Endothelial cell of umbilical vein (primary cell): Measurements from ENCODE around the gene A1CF. TPM values are rescaled to one million over a fixed set of nuclear protein-coding genes. Genes with fewer than 3 reads are reported as not detected.

ENCODE experiments used
- BruUV-seq: library from RNA; stranded (reverse); fragments of 400-500 nt; replicated peaks from 2 replicates; lab custom pipeline; 2021; lab: Mats Ljungman, UMichigan
- CTCF ChIA-PET: fragments of 300-600, 350-600 bp; sonication (Branson Sonifier 250); formaldehyde crosslinking; loops from one replicate; lab custom pipeline; 2021; ENCODE audit warnings: antibody characterized with exemption, inconsistent platforms; lab: Charles Lee
- POLR2A ChIA-PET: fragments of 300-600, 350-600 bp; sonication (Branson Sonifier 250); formaldehyde crosslinking; loops from one replicate; lab custom pipeline; 2021; ENCODE audit warnings: antibody characterized with exemption, inconsistent platforms; lab: Charles Lee
- DNase-seq: peaks from one replicate; pipeline ENCODE4 v3.0.0-alpha.2; 2011; ENCODE audit warnings: low read depth, low spot score
- FAIRE-seq: peaks from 2 replicates; lab custom pipeline; 2011; peaks lifted over from hg19 to GRCh38; lab: Jason Lieb, UNC
- H2AFZ ChIP-seq: 2 replicates; pipeline ENCODE4 v1.6.0; 2012; ENCODE audit warnings: low read depth, low read length, control low read depth, inconsistent platforms
- H3K27ac ChIP-seq: 2 replicates; pipeline ENCODE4 v1.5.1; 2011; ENCODE audit warnings: low read depth, mild to moderate bottlenecking, control low read depth, low read length, moderate library complexity; ENCODE audit not compliant: insufficient read depth
- H3K27me3 ChIP-seq, 2 experiments: 2 replicates each; pipeline versions ENCODE4 v1.6.0 to v1.6.1; 2011; ENCODE audit warnings: low read length in 2 of 2, mixed read lengths in 1 of 2; ENCODE audit not compliant: control insufficient read depth in 2 of 2, insufficient read depth in 2 of 2
- H3K36me3 ChIP-seq, 2 experiments: 2 replicates in 1 of 2; 3 replicates in 1 of 2; pipeline ENCODE4 v1.5.1; 2011; ENCODE audit warnings: low read length in 2 of 2, mild to moderate bottlenecking in 1 of 2, moderate library complexity in 1 of 2; ENCODE audit not compliant: control insufficient read depth in 2 of 2, insufficient read depth in 2 of 2; ENCODE audit errors: extremely low read depth in 1 of 2
- H3K4me1 ChIP-seq: 3 replicates; pipeline ENCODE4 v1.5.1; 2011; ENCODE audit warnings: mild to moderate bottlenecking, low read length; ENCODE audit not compliant: control insufficient read depth, insufficient read depth; ENCODE audit errors: extremely low read depth
- H3K4me2 ChIP-seq: 2 replicates; pipeline ENCODE4 v1.6.1; 2011; ENCODE audit warnings: low read length, control low read depth, mixed read lengths; ENCODE audit not compliant: insufficient read depth
- H3K4me3 ChIP-seq, 3 experiments: fragments of 200-600 bp in 1 of 3; sonication (generic), shearing (Covaris generic) in 1 of 3; replicated peaks in 1 of 3; 2 replicates each; pipeline ENCODE4 v1.5.1; 2011 to 2016; ENCODE audit warnings: control low read depth in 3 of 3, low read length in 3 of 3, mild to moderate bottlenecking in 2 of 3, inconsistent platforms in 1 of 3, low read depth in 1 of 3, moderate library complexity in 1 of 3; ENCODE audit not compliant: insufficient read depth in 1 of 3
- H3K79me2 ChIP-seq: 2 replicates; pipeline ENCODE4 v1.6.0; 2012; ENCODE audit warnings: low read length, inconsistent platforms; ENCODE audit not compliant: control insufficient read depth, insufficient read depth
- H3K9ac ChIP-seq: replicated peaks from 2 replicates; pipeline ENCODE3; 2011; ENCODE audit warnings: low read length, control low read depth; ENCODE audit not compliant: insufficient read depth; ENCODE audit errors: extremely low read depth
- H3K9me1 ChIP-seq: replicated peaks from 3 replicates; pipeline ENCODE4 v1.6.0; 2011; ENCODE audit warnings: mild to moderate bottlenecking, low read length; ENCODE audit not compliant: control insufficient read depth, insufficient read depth; ENCODE audit errors: extremely low read depth
- H3K9me3 ChIP-seq: replicated peaks from 2 replicates; pipeline ENCODE4 v1.5.1; 2012; ENCODE audit warnings: low read length, inconsistent platforms; ENCODE audit not compliant: control insufficient read depth, insufficient read depth
- H4K20me1 ChIP-seq: replicated peaks from 2 replicates; pipeline ENCODE3; 2011; ENCODE audit warnings: mild to moderate bottlenecking, low read length; ENCODE audit not compliant: control insufficient read depth, insufficient read depth; ENCODE audit errors: extremely low read depth
- CTCF ChIP-seq, 2 donors: IDR thresholded peaks; 1 replicate in 1 of 2; 2 replicates in 1 of 2; pipeline ENCODE4 v1.5.1; 2011; ENCODE audit warnings: low read length in 2 of 2, mild to moderate bottlenecking in 2 of 2, moderate library complexity in 2 of 2, control low read depth in 1 of 2, inconsistent platforms in 1 of 2, low read depth in 1 of 2; ENCODE audit not compliant: insufficient read depth in 1 of 2; ENCODE audit errors: extremely low read depth in 1 of 2
- EZH2 ChIP-seq: IDR thresholded peaks from 2 replicates; pipeline ENCODE4 v1.6.1; 2012; ENCODE audit warnings: borderline replicate concordance, low read depth, mild to moderate bottlenecking, moderate library complexity, low read length, inconsistent platforms; ENCODE audit not compliant: severe bottlenecking
- FOS ChIP-seq: IDR thresholded peaks from 2 replicates; pipeline ENCODE4 v1.6.1; 2011; ENCODE audit warnings: mild to moderate bottlenecking, low read length, moderate library complexity, borderline replicate concordance; ENCODE audit not compliant: insufficient read depth
- GATA2 ChIP-seq: IDR thresholded peaks from 2 replicates; pipeline ENCODE4 v1.7.0; 2011; ENCODE audit warnings: low read depth, mild to moderate bottlenecking, moderate library complexity, mixed read lengths, low read length; ENCODE audit not compliant: insufficient read length, insufficient read depth
- JUN ChIP-seq: IDR thresholded peaks from 2 replicates; pipeline ENCODE4 v1.6.1; 2011; ENCODE audit warnings: borderline replicate concordance, low read depth; ENCODE audit not compliant: insufficient read length, insufficient read depth
- MAX ChIP-seq: IDR thresholded peaks from 2 replicates; pipeline ENCODE4 v1.6.1; 2011; ENCODE audit not compliant: insufficient read depth, insufficient read length
- MYC ChIP-seq: IDR thresholded peaks from one replicate; pipeline ENCODE4 v1.6.1; 2011; ENCODE audit warnings: mild to moderate bottlenecking, low read depth, low read length
- POLR2A ChIP-seq: IDR thresholded peaks from 2 replicates; pipeline ENCODE4 v1.6.1; 2012; ENCODE audit warnings: low read depth, mild to moderate bottlenecking, control low read depth, low read length
- POLR2AphosphoS5 ChIP-seq: IDR thresholded peaks from 2 replicates; pipeline ENCODE4 v1.6.1; 2012; ENCODE audit warnings: low read depth, mild to moderate bottlenecking, control low read depth, low read length, moderate library complexity; ENCODE audit not compliant: insufficient read depth
- dilution Hi-C: fragments of 300-500 bp; cut with MboI; formaldehyde crosslinking; loops from one replicate; pipeline ENCODE4 v1.15.0; 2019; ENCODE audit warnings: low sequenced_read_pairs; ENCODE audit not compliant: extremely low pct_ligation_motif_present
- intact Hi-C: fragments of 100-400 bp; cut with micrococcal nuclease; formaldehyde crosslinking; loops from one replicate; pipeline ENCODE4 v1.10.0; 2022
- polyA plus RNA-seq, 4 experiments: library from polyadenylated mRNA; depleted of rRNA in 3 of 4; stranded (reverse) in 3 of 4; unstranded in 1 of 4; fragments of >200 nt; gene quantifications; 2 replicates each; pipeline versions ENCODE4 v1.2.1 to v1.2.3, GENCODE V29; 2011 to 2012; ENCODE audit warnings: missing spikeins in 1 of 4
- total RNA-seq: library from RNA; stranded (reverse); gene quantifications from 2 replicates; pipeline ENCODE4 v1.2.3, GENCODE V29; 2021

Gene A1CF
- total and polyA plus RNA-seq, 2 donors (not counting 3 experiments of a cell fraction or from before 2014, with no cell fraction given): not detected

- peaks cover 2% of the 10 kb centered on the region for H3K4me1 ChIP-seq
- no peak overlapping the region for H3K4me3 ChIP-seq
- no peak overlapping the region for H3K27ac ChIP-seq
- H3K27me3 ChIP-seq: peaks cover 12 to 16% of the 10 kb centered on the region in 2 experiments
- H3K79me2 ChIP-seq: no peaks in the 10 kb centered on the region
- H4K20me1 ChIP-seq: no peaks in the 10 kb centered on the region
- no peaks in the 10 kb centered on the region for H3K9me3 ChIP-seq
- no peaks in the 10 kb centered on the region for H3K9me1 ChIP-seq
- intact Hi-C loops: no loop called here
- no peak overlapping the region for H2AFZ ChIP-seq
- TF ChIP-seq MAX (no peak), JUN (no peak), MYC (no peak), EZH2 (no peak), POLR2A (no peak), POLR2AphosphoS5 (no peak), FOS (no peak), CTCF (IDR thresholded peaks at IDR 0.05; ENCODE audit: extremely low read depth in 1 of 2, insufficient read depth in 1 of 2, low read depth in 1 of 2, low read length in 2 of 2) (no peak), GATA2 (no peak)
- no peak for FAIRE-seq
- no TSS peak for BruUV-seq
- H3K36me3 ChIP-seq: no peaks in the 10 kb centered on the region
- no peak overlapping the region for H3K9ac ChIP-seq
- no peak for DNase-seq
- no peak overlapping the region for H3K4me2 ChIP-seq
- ChIA-PET CTCF (interaction anchor here (1.3 kb wide), 1 partner anchor 42 kb away, joined by 3 read pairs; no protein-coding TSS in a partner anchor), POLR2A (no interaction called here)
- dilution Hi-C loops: no loop called here
Measured at GRCh38 chr10:50855461-50855860, 30.0 kb downstream of the A1CF start.
